HG03097 (cell line): ENCODE data around the gene TP53I3.
"Not testable (repeated sequence)": the region's sequence is repeated elsewhere in the genome, so short reads cannot be mapped to it uniquely, and the experiment has no call there.

Experiments
- ATAC-seq: cut with Tn5 transposase; IDR thresholded peaks from one replicate; pipeline ENCODE4 v1.9.1; 2021; ENCODE audit not compliant: unreplicated experiment, low FRiP score

The TP53I3 gene

DNA sequence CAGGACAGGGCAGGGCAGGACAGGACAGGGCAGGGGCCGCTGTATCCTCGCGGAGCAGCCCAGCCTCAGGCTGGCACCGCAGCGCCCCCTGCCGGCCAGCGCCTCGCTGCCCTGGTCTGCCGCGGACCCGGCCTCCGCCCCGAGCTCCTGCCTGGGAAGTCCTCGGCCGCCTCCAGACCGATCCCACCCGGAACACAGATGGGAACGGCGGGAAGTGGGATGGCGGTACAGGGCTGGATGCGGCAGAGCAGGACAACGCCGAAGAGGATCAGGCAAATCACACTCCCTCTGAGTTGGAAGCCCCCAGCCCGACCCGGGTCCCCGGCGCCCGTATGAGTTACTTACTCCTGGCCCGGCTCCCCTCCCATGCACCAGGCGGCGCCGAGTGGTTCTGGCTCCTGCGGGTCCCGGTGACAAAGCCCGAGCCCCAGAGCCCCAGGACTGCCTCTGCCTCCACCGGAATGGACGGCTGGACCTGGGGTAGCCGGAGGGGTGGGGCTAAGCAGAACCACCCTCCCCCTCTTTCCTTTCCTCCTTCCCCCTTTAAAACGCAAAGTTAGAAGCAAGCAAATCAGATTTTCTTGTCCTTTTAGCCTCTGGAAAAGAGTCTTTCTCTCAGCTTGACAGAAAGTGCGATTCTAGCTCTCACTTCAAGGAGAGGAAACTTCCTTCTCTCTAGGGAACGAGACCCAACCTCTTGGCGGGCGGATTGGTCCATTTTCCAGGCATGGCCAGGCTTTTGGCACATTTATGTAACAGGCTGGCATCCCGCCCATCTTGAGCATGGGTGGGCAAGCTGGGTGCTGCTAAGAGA, at the start of gene TP53I3:
Gene TP53I3 (minus strand): TSS at position 449 of the 814 bp plus-strand sequence. CDS start 508 bp downstream, outside the sequence.
- ATAC-seq = peak; percentile 74

GRCh38 chr2:24132543-24132942, 47.9 kb upstream of the TP53I3 start:
- ATAC-seq = no peak

- ATAC-seq = no peak
These were observed 41.3 kb upstream of the TP53I3 start for GRCh38 chr2:24125956-24126355.

- ATAC-seq = no peak
These were observed 39.4 kb upstream of the TP53I3 start for GRCh38 chr2:24123922-24124580.

DNA sequence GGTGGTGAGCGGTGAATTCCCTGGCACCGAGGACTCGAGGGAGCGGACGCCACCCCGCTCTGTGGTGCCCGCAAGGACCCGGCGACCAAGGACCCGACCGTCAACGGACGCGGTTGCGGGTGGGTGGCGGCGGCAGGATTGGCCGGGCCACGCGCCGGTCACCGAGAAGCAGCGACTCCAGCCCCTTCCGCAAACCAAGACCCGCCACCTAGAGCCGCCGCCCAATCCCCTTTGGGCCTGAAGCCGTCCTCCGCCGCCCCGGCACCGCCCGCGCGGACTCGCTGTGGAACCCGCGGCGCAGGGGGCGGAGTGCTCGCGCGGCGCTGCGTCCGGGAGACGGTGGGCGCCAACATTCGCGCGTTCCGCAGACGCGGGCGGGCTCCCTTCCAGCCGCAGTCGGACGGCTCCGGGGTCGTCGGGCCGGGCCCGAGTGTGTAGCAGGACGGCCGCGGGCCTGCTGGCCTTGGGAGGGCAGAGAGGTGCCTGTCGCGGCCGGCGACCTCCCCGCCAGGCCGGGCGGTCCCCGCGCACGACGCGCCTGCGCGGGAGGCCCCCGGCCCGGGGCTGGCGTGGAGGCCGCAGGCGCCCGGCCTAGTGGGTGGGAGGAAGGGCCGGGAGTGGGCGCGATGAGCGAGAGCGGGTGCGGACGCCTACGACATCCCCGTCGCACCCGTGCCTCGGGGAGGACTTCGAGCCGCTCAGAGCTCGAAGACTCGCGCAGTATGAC, 38.7 kb upstream of the TP53I3 start, which contains the start of the genes FAM228B and PFN4:
Gene FAM228B (plus strand): TSS at position 275 of the 727 bp plus-strand sequence. CDS start 893 bp downstream, outside the sequence.
Gene PFN4 (minus strand): TSS at position 140 of the 727 bp plus-strand sequence. CDS start 799 bp downstream, outside the sequence.
- peak; percentile 77 for ATAC-seq

GRCh38 chr2:24122366-24123194, 37.9 kb upstream of the TP53I3 start:
- ATAC-seq = peak; percentile 12

- no peak for ATAC-seq
These were observed 36.8 kb upstream of the TP53I3 start for GRCh38 chr2:24121469-24121868.

- ATAC-seq = no peak
These were observed 36.4 kb upstream of the TP53I3 start for GRCh38 chr2:24121066-24121465.

- ATAC-seq = no peak
These were observed 33.3 kb upstream of the TP53I3 start for GRCh38 chr2:24117902-24118301.

DNA sequence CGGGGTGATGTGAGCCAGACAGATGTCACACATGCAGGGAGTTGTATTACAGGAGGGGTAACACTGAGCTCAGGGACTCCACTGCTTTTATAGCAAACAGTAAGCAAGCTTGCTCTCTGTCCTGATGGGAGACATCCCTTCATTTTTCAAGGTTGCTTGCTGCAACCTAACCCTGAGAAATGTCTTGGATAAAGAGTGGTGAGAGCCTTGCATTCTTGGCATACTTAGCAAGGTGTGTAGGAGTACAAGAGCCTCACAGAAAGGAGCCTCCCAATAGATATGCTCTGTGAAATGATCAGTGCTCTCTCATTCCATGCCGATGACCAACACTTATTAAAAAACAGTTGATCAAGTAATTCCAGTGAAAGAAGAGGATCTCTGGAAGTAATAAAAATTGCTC, 30.4 kb upstream of the TP53I3 start:
- no peak for ATAC-seq

GRCh38 chr2:24111407-24111901, 26.8 kb upstream of the TP53I3 start:
- ATAC-seq = no peak

DNA sequence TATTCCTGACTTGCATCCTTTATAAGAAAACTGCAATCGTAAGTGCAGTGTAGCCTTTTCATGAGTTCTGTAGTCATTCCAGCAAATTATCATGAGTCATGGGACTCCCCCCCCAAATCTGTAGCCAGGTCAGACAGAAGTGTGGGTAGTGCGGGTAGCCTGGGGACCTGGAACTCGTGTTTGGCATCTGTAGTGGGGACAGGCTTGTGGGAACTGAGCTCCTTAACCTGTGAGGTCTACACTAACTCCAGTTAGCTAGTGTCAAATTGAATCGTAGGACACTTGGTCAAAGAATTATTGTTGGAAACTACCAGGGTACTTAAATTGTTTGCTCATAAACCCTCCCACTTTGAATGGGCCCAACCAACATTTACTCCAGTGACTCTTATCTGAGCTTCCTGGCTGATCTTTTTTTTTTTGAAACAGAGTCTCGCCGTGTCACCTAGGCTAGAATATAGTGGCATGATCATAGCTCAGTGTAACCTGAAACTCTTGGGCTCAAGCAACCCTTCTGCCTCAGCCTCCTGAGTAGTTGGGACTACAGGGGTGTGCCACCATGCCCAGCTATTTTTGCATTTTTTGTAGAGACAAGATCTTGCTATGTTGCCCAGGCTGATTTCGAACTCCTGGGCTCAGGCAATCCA, 26.1 kb upstream of the TP53I3 start:
- ATAC-seq = no peak

GRCh38 chr2:24109431-24109830, 24.8 kb upstream of the TP53I3 start:
- ATAC-seq = not testable (repeated sequence)

- no peak for ATAC-seq
These were observed 22.7 kb upstream of the TP53I3 start for GRCh38 chr2:24107336-24107735.

DNA sequence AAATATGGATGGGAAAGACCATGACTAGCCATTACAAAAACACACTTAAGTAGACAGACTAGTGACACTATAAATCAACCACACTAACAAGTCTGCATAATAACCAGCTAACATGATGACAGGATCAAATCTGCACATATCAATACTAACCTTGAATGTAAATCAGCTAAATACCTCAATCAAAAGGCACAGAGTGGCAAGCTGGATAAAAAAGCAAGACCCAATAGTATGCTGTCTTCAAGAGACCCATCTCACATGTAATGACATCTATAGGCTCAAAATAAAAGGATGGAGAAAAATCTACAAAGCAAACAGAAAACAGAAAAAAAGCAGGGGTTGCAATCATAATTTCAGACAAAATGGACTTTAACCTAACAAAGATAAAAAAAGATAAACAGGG, 22.2 kb upstream of the TP53I3 start:
- no peak for ATAC-seq

DNA sequence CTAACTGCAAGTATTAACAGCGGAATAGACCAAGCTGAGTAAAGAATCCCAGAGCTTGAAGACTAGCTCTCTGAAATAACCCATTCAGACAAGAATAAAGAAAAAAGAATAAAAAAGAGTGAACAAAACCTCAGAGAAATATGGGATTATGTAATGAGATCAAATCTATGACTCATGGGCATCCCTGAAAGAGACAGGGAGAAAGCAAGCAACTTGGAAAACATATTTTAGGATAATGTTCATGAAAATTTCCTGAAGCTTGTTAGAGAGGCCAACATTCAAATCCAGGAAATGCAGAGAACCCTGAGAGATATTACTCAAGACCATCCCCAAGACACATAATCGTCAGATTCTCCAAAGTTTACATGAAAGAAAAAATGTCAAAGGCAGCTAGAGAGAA, 21.2 kb upstream of the TP53I3 start:
- no peak for ATAC-seq

DNA sequence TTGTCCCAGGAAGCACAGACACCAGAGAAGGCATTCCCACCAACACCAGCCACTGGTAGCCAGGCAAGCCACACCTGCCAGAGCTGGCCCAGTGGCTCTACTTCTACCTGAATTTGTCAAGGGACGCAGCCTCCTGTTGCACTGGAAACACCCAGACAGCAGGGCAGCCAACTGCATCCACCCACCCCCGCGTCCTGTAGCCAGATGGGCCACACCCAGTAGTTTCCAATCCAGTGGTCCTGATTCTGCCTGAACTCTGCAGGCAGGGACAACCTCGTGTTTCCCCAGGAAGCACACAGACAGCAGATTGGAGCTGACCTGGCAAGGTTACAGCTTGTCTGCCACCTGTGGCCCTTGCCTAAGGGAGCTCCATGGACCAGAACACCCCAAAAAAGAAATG, 20.3 kb upstream of the TP53I3 start:
- ATAC-seq = no peak

DNA sequence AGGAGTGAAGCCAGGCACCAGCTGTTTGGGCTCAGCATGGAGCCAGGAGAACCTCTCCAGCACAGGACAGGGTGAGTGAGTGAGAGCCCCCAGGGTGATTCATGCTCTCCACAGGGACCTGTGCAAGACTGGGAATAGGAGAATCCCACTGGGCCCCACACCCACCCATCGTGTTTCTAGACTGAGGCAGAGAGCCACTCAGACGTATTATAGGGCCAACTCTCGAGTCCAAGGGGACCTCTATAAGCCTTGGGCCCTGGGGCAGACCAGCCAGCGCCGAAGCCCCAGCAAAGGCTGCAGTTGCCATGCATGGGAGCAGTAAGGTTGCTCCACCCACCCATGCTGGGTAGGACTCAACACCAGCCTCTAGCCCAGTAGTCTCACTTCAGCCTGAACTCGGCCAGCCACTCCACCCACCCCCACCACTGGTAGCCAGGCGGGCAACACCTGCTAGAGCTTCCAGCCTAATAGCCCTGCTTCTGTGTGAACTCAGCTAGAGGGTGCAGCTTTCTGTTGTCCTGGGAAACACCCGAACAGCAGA, 19.5 kb upstream of the TP53I3 start:
- no peak for ATAC-seq

GRCh38 chr2:24102677-24103076, 18.0 kb upstream of the TP53I3 start:
- no peak for ATAC-seq
